ENCODE data around the gene TICAM2.

The TICAM2 gene

GRCh38 chr5:115530426-115530825 is 71.9 kb downstream of the TICAM2 start:
- no peak for DNase-seq

Data from fibroblast of skin of right biceps (primary cell).